ENCODE results near the gene PGAP6. TPM values are rescaled to one million over a fixed set of nuclear protein-coding genes. Genes with fewer than 3 reads are reported as not detected.

Gene PGAP6
- total RNA-seq, 4 donors from 2014 or later = 32.8 to 53.5 (median 46.3) TPM

DNA sequence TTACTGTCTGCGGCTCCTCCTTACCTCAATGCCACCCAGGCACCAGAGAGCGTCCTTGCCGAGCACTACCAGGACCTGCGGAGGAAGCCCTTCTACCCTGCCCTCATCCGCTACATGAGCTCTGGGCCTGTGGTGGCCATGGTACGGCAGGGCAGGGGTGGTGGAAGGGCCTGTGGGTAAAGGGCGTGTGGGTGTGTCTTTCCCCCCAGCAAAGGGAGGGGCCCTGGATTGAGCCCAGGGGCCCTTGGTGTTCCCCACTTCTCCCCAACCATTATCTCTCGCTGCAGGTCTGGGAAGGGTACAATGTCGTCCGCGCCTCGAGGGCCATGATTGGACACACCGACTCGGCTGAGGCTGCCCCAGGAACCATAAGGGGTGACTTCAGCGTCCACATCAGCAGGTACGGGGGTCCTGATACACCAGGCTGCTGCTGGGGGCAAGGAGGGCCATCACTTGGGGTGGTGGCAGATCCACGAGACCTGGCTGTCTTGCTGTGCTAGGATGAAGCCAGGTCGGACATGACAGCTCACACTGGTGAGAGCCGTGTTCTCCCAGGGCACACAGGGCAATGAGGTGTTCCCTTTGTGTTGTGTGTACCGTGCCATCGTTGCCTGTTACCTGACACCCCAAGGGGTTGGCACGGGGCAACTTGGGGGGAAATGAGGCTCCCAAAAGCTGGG is 17.7 kb upstream of the PGAP6 start:
- Histone ChIP-seq H3K36me3 (peaks cover 0 to 15% (median 8%) of the 10 kb centered on the region in 4 donors), H3K9me3 (no peaks in the 10 kb centered on the region), H3K4me3 (no peak overlapping the region), H3K4me1 (peaks cover 22 to 58% (median 49%) of the 10 kb centered on the region in 4 donors), H3K27ac (replicated peaks in 1 of 4) (peak overlapping the region in 2 of 4 donors; percentile 85 to 91), H3K27me3 (no peaks in the 10 kb centered on the region)
- intact Hi-C loops (cut with DNase I) = loop anchor here (5.0 to 10.0 kb wide), 2 partner anchors 125 to 238 kb away; partner anchors contain the start of genes CAPN15 and METTL26
- no peak for TF ChIP-seq EP300 (IDR thresholded peaks at IDR 0.05)
- TF ChIP-seq, protein P1, sequence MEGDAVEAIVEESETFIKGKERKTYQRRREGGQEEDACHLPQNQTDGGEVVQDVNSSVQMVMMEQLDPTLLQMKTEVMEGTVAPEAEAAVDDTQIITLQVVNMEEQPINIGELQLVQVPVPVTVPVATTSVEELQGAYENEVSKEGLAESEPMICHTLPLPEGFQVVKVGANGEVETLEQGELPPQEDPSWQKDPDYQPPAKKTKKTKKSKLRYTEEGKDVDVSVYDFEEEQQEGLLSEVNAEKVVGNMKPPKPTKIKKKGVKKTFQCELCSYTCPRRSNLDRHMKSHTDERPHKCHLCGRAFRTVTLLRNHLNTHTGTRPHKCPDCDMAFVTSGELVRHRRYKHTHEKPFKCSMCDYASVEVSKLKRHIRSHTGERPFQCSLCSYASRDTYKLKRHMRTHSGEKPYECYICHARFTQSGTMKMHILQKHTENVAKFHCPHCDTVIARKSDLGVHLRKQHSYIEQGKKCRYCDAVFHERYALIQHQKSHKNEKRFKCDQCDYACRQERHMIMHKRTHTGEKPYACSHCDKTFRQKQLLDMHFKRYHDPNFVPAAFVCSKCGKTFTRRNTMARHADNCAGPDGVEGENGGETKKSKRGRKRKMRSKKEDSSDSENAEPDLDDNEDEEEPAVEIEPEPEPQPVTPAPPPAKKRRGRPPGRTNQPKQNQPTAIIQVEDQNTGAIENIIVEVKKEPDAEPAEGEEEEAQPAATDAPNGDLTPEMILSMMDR (IDR thresholded peaks at IDR 0.05) = no peak
- TF ChIP-seq POLR2A (IDR thresholded peaks at IDR 0.05; ENCODE audit: low read depth) = no peak
- no peak for TF ChIP-seq POLR2AphosphoS5 (IDR thresholded peaks at IDR 0.05)
- WGBS = 89% methylated on average over 3 of the region's 22 CpGs
- no peak for DNase-seq (ENCODE audit: extremely low spot score)

DNA sequence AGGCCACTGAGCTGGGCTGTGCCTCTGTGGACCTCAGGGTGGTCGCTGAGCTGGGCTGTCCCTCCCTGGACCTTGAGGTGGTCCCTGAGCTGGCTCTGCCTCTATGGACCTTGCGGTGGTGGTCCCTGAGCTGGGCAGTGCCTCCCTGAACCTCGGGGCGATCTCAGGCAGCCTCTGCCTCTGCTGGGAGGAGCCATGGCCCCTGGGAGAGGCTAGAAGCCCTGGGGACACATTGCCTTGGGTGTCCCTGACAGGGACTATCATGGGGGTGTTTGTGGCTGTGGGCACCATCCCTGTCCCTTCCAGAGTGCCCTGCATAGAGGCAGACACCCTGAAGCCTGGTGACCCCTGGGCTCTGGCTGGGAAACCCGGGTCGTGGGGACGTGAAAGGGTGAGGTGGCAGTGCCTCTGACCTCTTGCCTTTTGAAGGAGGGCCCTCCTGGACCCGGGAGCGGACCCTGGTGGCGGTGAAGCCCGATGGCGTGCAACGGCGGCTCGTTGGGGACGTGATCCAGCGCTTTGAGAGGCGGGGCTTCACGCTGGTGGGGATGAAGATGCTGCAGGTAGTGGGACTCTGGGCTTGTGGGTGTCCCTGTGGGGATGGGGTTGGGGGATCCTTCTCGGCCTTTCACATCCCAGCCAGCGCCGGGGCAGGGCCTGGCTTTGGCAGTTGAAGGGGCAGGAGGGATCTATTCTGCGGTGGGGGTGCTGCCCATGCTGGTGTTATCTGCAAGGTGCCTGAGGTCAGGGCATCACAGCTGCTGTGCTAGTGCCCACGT is 17.0 kb upstream of the PGAP6 start:
- no peaks in the 10 kb centered on the region for H3K27me3 ChIP-seq
- H3K4me1 ChIP-seq = peaks cover 22 to 58% (median 49%) of the 10 kb centered on the region in 4 donors
- no peak for DNase-seq (ENCODE audit: extremely low spot score)
- no peaks in the 10 kb centered on the region for H3K9me3 ChIP-seq
- H3K4me3 ChIP-seq = no peak overlapping the region
- WGBS = 87% methylated on average over 6 of the region's 24 CpGs
- intact Hi-C loops (cut with DNase I) = loop anchor here (10.0 kb wide), 1 partner anchor 126 kb away; the partner anchor contains the start of gene CAPN15
- H3K36me3 ChIP-seq = peaks cover 0 to 15% (median 8%) of the 10 kb centered on the region in 4 donors
- H3K27ac ChIP-seq (replicated peaks in 1 of 4) = peak overlapping the region; percentile 85 to 92 (median 90)
- no peak for TF ChIP-seq EP300 (IDR thresholded peaks at IDR 0.05)
- no peak for TF ChIP-seq POLR2AphosphoS5 (IDR thresholded peaks at IDR 0.05)
- no peak for TF ChIP-seq POLR2A (IDR thresholded peaks at IDR 0.05; ENCODE audit: low read depth)
- TF ChIP-seq, protein P1 (IDR thresholded peaks at IDR 0.05) = no peak

DNA sequence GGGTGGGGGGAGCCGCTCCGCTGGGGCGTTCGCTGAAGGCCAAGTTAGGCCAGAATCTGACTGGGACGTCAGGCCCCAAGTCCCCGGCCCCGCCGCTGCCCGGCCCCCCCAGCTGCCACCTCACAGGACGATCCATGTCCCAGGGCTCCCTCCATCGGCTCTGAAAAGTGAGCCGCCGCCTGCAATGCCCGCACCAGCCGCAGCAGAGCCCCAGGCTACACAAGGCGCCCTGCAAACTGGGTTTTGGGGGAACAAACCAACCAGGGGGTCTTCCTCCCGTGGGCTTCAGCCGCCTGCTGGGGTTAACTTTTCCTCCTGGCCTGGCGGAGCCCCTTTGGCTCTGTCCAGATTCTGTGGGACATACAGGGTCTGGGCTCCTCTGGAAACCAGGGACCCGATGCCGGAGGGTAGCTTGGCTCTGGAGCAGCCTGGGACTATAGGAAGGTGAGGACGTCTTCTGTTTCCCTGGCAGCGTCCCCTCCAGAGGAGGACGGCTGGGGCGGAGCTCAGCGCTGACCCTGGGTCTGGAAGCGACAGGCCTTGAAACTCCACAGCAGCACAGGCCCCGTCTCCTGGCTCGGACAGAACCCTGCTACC is 16.1 kb upstream of the PGAP6 start:
- Histone ChIP-seq H3K27ac (replicated peaks in 1 of 4) (peak overlapping the region; percentile 85 to 92 (median 90)), H3K9me3 (no peaks in the 10 kb centered on the region), H3K4me3 (peak overlapping the region; percentile 69 to 85 (median 80)), H3K27me3 (no peaks in the 10 kb centered on the region), H3K4me1 (peaks cover 22 to 57% (median 48%) of the 10 kb centered on the region in 4 donors), H3K36me3 (peaks cover 0 to 15% (median 8%) of the 10 kb centered on the region in 4 donors)
- DNase-seq (ENCODE audit: extremely low spot score) = no peak
- WGBS = 17% methylated on average over 11 of the region's 29 CpGs
- intact Hi-C loops (cut with DNase I) = loop anchor here (10.0 kb wide), 1 partner anchor 127 kb away; the partner anchor contains the start of gene CAPN15
- TF ChIP-seq, protein P1 (IDR thresholded peaks at IDR 0.05) = peak; percentile 37 to 73 (median 57)
- TF ChIP-seq EP300 (IDR thresholded peaks at IDR 0.05) = no peak
- no peak for TF ChIP-seq POLR2AphosphoS5 (IDR thresholded peaks at IDR 0.05)

DNA sequence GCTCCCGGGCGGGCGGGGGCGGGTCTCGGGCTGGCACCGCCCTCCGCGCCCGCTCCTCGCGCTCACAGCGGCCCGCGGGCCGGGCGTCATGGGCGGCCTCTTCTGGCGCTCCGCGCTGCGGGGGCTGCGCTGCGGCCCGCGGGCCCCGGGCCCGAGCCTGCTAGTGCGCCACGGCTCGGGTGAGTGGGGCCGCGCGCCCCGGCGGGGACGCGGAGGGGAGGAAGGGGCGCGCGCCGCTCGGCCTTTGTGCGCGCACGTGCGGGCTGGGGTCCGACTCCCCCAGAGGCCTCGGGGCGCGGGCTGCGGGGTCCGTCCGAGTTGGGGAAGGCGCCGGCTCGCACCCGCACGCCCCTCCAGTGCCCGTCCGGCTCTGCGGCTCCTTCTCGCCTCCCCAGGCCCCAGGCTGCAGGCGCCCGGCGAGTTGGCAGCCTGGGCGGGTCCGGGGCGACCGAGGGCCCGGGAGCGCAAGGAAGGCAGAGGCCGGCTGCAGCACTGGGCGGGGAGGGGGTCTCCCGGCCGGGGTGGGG is 15.4 kb upstream of the PGAP6 start, which contains the start of gene NME4:
NME4 (plus strand) TSS at position 65 of the 527 bp plus-strand sequence; CDS start at position 89, 24 bp downstream.
- H3K4me1 ChIP-seq = peaks cover 16 to 51% (median 42%) of the 10 kb centered on the region in 4 donors
- no peak for DNase-seq (ENCODE audit: extremely low spot score)
- intact Hi-C loops (cut with DNase I) = loop anchor here (10.0 kb wide), 1 partner anchor 128 kb away; the partner anchor contains the start of gene CAPN15

More for the DNA sequence above, 15.4 kb upstream of the PGAP6 start, which contains the start of gene NME4:
- Histone ChIP-seq H3K36me3 (peaks cover 0 to 15% (median 8%) of the 10 kb centered on the region in 4 donors), H3K27me3 (no peaks in the 10 kb centered on the region), H3K9me3 (no peaks in the 10 kb centered on the region), H3K4me3 (peak within 1 kb of the TSS; percentile 69 to 85 (median 80)), H3K27ac (replicated peaks in 1 of 4) (peak within 1 kb of the TSS; percentile 85 to 92 (median 90))
- 0% methylated on average over 2 of the region's 75 CpGs for WGBS
- TF ChIP-seq EP300 (IDR thresholded peaks at IDR 0.05) (no peak), POLR2AphosphoS5 (IDR thresholded peaks at IDR 0.05) (no peak)

All from esophagus muscularis mucosa (tissue), 4 donors.